Activated effector memory CD4-positive, alpha-beta T cell treated with anti-CD3 and anti-CD28 coated beads, Interleukin-2, amount 50 U/mL, for 16 hours (primary cell): ENCODE data around the gene TYRP1.

Experiments
- DNase-seq: peaks from one replicate; pipeline ENCODE4 v3.0.0-alpha.2; 2020

The TYRP1 gene

DNA sequence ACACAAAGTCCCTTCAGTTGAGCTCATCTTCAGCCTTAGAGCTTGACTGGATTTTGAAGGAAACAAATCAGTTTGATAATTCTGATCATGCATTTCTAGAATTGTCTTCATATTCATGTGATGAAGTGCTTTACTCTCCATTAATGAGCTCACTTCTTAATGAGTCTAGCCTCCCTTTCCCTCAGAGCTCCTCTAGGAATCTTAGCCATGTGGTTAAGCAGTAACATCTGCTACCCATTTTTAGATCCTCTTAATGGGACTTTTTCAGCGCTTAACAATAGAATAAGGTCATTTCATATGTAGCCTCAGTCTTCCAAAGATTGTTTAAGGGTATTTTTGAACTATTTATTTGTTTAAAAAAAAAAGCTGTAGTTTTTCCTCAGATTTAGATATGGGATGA lies 44.7 kb downstream of the TYRP1 start:
- no peak for DNase-seq

DNA sequence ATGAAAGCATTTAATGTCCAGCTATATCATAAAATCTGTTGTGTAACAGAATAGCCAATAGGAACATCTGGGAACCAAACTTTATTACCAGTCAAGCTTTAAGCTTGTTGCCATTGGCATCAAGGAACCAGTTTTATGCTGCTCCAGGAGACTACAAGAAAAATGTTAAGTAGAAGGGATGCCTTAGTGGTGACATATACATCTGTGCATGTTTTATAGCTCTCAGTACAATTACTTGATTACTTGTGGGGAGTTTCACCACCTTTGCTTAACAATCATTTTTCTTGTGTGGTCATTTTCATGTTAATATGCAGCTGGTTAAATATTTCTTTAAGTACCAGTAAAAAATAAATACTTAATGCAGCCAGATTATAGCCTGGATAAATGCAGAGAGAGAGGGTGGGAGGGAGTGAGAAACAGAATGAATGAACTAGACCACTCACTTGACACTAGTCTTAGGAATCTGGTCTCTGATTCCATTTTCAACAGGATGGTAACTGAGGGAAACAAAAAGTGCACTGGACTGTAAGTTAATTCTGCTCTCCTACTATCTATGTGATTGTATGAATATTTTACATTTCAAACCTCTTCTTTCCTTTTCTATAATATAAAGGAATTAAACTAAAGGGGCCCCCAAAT lies 45.9 kb downstream of the TYRP1 start:
- DNase-seq = no peak

DNA sequence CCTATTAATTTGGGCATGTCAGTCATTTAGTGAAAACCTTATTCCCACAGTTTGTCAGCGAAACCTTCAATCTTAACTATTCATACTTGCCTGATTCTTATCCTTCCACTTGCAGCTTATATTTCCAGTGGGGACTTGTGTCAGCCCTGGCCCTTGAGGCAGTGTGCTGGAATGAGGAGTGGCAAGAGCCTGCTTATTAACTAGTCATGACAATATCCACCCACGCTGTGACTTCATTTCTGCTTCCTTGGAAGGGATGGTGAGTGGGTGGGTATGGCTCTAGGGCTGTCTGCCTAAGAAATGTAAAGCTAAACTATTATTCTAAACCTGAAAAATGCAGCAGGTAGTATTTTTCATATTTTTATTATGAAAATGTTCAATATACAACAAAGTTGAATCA lies 47.7 kb downstream of the TYRP1 start:
- no peak for DNase-seq

DNA sequence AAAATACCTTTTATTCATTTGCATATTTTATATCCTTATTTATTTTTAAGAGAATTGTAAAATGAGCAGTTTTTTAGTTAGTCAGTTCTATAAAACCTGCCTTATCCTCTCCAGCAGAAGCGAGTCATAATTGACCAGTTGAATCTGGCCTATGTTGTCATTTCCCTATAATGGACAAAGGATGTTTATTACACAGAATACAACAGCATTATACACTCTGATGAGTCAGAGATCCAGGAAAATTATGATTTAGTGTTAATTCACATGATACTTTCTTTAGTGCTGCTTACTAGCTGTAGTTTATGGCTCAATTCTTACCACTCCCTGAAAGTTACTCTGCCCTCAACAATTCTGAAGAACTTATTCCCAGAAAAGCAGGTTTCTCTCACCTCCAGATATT lies 54.8 kb downstream of the TYRP1 start:
- no peak for DNase-seq

DNA sequence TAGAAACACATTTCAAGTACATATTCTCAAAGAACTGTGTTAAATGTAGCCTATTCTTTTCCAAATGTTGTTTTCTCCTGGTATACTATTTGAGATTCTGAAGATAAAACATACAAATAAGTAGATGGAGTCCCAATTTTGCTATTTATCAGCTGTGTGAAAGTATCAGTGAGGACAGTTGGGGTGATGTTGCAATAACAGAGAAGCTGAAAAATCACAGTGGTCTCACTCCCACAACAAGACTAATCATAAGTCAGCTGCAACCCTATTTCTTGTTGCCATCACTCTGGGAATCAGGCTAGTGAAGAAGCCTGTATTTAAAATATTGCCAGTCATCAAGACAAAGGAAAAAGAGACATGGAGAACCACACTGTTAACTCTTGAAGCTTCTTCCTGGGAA lies 55.8 kb downstream of the TYRP1 start:
- no peak for DNase-seq

DNA sequence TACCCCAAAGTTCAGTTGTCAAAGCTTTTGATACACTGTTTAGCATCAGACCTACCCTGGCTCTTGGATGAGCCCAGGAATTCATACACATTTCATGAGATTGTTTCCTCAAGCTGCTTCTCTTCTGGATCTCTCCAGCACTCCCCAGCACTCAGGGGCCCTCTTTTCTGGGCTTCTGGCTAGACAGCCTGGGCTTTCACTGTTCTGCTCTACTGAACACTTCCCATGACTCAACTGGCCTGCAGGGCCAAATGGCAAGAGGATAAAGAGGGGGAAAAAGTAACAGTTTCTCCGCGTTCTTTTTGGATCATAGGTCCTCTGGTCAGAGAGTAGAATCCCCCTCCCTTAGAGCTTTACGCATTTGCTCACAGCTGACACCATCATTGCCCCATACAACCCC lies 60.7 kb downstream of the TYRP1 start:
- DNase-seq = no peak

DNA sequence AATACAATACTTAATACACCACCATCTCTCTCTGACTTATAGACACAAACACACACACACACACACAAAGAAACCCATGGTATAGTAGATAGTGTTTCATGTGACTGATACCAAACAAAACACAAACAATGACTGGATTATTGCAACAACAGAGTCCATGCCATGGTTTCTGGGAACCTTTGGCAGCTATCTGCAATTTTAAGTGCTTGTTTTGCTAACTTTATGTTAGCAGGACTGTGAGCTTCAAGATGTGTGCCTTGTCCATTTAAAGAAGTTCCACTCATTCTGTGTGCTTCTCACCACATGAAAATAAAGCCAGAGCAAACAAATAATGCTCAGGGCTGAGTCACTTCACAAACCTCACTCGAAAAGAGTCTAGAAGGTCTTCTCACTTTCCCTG lies 66.6 kb downstream of the TYRP1 start:
- no peak for DNase-seq
